Myocyte (in vitro differentiated cells): ENCODE results near the gene ZNF248. TPM values are rescaled to one million over a fixed set of nuclear protein-coding genes. Genes with fewer than 3 reads are reported as not detected.
A peak's percentile ranks its signal among the peaks of the same experiment; 100 is the strongest.
"Not testable (repeated sequence)": the region's sequence is repeated elsewhere in the genome, so short reads cannot be mapped to it uniquely, and the experiment has no call there.

Experiments used
- DNase-seq: peaks from one replicate; pipeline ENCODE4 v3.0.0-alpha.2; 2012; ENCODE audit warnings: low read depth
- polyA plus RNA-seq: library from polyadenylated mRNA; unstranded; fragments of >200 nt; gene quantifications from one replicate; pipeline ENCODE4 v1.2.1, GENCODE V29; 2012; ENCODE audit warnings: missing spikeins
- total RNA-seq: library from RNA; depleted of rRNA; stranded (reverse); fragments of >200 nt; gene quantifications from 2 replicates; pipeline ENCODE4 v1.2.3, GENCODE V29; 2014

Gene ZNF248
- total RNA-seq, result 11.4 and 12.1 TPM in 2 replicates
- 6.7 TPM for polyA plus RNA-seq

DNA sequence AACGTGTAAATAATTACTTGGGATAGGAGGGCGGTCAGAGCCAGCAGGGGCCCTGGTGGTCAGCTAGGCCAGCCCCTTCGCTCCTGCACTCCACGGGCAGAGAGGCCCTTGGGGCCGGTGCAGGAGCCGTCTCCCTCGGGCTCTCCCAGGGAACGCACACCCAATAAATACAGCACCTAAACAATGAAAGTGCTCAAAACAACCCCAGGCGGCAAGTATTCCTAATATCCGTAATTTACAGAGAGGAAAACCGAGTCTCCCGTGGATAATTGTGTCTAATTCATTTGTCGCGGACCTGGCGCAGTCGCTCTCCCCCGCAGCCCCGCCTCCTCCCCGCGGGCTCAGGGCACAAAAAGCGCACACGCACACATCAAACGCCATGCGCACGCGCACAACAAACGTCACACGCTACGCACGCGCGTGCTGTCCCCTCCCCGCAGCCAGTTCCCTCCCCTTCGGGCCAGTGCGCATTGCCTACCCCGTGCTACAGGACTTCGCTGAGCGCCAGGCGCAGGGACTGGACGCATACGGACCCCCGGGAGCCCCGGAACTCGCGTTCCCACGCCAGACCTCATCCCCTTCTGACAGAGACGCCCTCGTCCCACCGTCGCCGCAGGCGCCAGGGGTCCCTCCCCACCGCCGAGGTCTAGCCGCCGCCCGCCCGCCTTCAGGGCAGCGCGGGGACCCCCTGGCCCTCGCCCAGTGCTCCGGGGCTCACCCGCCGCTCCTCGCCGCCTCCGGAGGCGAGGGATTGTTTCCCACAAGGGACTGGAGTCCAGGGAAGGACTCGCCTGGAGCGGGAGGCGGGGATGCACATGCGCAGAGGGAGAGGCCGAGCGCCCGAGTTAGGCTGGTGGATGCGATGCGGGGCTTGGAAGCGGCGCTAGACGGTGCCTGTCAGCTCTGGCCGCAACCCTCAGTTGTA lies at the start of gene ZNF248:
TSS of gene ZNF248 (minus strand) at position 324 of the 925 bp plus-strand sequence. CDS start 1,300 bp downstream, outside the sequence.
- DNase-seq, result peak; percentile 98

DNA sequence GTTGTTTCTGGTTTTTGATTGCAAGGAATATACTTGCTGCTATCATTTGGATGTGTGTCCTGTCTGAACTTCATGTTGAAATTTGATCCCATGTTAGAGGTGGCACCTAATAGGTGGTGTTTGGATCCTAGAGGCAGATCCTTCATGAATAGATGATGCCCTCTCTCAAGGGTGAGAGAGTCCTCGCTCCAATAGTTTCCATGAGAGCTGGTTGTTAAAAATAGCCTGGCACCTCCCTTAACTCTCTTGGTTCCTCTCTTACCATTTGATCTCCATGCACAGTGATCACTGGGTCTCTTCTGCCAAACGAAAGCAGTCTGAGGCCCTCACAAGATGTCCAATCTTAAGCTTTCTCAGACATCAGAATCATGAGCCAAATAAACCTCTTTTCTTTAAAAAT lies 49.0 kb upstream of the ZNF248 start:
- DNase-seq, result no peak

DNA sequence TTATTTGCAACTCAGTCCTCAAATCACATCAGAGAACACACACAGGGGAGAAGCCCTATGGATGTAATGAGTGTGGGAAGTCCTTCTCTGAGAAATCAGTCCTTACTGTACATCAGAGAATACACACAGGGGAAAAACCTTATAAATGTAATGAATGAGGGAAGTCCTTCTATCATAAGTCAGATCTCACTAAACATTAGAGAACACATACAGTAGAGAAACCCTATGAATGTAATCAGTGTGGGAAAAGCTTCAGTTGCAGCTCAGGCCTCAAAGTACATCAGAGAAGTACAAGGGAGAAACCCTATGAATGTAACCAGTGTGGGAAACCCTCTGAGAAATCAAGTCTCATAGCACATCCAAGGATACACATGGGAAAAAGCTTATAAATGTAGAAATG lies 39.0 kb upstream of the ZNF248 start:
- no peak for DNase-seq

DNA sequence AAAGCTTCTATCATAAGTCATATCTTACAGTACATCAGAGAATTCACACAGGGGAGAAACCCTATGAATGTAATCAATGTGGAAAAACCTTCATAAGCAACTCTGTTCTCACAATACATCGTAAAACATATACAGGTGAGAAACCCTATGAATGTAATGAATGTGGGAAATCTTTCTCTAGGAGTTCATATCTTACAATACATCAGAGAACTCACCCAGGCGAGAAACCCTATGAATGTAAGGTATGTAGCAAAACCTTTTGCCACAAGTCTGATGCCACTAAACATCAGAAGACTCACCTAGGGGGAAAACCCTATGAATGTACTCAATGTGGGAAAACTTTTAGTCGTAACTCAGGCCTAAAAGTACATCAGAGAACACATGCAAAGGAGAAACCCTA lies 38.3 kb upstream of the ZNF248 start:
- DNase-seq, result no peak

DNA sequence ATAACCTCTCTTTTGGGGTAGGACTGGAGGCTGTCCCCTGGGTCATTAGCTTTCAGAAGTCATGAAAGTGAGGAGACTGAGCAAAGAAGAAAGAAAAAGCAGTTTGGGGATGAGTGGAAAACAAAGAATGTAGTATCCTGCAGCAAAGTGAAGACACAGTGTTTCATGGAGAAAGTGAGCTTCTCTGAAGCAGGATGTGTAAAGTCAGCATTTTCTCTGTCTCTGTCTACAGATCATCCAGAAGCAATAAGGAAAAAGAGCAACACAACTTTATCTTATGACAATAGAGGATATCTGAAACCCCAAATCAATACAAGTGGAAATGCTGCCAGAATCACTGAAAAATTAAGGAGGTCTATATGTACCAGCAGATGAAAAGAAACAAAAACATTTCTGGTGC lies 28.4 kb upstream of the ZNF248 start:
- no peak for DNase-seq

DNA sequence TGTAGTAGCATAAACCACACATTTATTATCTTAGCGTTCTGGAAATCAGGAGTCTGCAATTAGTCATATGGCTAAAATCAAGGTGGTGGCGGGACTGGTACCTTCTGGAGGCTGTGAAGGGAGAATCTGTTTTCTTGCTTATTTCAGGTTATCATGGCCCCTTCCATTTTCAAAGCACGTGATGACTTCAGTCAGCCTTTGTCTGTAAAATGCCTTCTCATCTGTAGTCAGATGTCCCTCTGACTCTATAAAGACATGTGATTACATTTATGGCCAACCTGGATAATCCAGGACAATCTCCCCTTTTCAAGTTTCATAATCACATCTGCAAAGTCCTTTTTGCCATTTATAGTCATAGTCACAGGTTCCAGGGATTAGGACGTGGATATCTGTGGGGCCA lies 15.5 kb upstream of the ZNF248 start:
- DNase-seq, result no peak

DNA sequence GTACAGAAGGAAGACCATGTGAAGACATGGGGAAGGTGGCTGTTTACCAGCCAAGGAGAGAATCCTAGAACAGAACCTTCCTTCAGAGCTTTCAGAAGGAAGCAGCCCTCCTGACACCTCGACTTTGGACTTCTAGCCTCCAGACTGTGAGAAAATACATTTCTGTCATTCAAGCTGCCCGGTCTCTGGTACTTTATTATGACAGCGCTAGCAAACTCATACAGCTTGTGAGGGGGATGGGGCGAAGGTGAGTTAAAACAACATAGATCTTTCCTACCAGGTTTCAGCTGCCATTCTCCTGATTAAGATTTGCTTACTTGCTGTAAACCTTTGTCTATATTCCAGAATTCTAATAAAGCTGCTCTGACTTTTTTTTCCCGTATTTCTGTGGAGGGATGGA lies 14.9 kb upstream of the ZNF248 start:
- no peak for DNase-seq

DNA sequence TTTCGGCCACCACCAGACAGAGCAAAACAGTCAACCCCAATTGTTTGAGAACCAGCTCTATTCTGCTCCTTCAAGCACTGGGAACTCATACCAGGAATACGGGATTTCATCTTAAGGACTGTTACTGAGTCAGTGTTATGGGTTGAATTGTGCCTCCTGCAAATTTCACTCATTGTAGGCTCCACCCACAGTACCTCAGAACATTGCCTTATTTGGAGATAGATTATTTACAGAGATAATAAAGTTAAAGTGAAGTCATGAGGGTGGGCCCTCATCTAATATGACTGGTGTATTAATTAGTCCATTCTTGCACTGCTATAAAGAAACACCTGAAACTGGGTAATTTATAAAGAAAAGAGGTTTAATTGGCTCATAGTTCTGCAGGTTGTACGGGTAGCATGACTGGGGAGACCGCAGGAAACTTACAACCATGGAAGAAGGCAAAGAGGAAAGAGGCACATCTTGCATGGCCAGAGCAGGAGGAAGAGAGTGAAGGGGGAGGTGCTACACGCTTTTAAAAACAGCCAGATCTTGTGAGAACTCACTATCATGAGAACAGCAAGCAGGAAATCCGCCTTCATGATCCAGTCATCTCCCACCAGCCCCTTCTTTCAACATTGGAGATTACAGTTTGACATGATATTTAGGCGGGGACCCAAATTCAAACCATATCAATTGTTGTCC lies 14.3 kb upstream of the ZNF248 start:
- no peak for DNase-seq

DNA sequence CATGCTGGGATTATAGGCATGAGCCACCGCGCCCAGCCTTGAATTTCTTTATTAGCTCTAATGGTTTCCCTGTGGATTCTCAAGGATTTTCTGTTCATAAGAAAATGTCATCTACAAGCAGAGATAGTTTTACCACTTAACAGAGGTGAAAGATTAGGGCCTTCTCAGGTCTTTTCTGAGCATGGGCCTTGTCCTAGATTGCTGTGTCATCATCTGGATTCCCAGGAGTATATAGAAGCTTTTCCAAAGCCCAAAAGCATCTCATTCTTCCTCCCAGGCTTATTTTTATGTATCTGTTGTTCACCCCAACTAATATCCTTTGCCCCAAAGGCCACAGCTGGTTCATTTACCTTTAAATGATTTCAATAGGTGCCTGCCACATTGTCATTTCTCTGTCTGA lies 13.7 kb upstream of the ZNF248 start:
- DNase-seq, result no peak

DNA sequence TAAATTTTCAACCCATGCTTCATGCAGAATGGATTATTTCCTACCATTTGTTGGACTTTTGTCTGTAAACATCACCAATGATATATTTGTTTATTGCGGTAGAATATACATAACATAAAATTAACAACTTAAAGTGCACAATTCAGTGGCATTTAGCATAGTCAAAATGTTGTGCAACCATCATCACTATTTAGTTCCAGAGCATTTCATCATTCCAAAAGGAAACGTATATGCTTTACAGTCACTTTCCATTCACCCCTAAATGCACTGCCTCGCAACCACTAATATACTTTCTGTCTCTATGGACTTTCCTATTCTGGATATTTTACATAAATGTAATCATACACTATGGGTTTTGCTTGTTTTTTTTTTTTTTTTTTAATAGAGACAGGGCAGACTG lies 11.4 kb upstream of the ZNF248 start:
- DNase-seq, result no peak

DNA sequence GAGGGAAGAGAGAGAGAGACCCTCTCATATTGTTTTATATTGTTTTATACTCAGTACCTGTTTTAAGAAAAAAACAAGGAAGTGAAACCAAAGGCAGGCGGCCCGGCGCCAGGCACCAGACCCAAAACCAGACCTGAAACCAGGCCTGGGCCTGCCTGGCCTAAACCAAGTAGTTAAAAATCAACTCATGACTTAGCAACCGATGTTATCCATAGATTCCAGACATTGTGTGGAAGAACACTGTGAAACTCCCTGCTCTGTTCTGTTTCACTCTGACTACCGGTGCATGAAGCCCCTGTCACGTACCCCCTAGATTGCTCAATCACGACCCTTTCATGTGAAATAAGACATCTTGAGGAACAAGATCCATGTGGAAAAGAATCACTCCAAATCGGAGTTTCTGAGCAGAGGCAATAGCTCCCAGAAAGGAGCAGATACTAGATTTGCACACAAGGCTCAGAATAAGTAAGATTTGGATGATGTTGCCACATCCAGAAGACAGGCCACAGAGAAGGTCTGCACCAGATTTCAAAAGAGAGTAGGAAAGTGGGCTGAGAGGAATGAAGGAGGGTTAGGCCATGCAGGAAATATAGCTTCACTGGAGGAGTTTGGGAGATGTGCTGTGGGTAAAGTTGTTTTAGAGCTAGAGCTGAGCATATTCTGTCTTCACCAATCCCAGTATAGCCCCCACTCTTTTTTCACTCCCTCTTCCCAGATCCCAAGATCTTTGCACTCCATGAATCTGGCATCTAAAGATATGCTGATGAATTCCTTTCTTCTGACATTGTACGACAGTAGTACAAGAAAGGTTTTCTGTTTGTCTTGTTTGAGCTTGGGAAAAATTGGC lies 8.8 kb upstream of the ZNF248 start:
- no peak for DNase-seq

DNA sequence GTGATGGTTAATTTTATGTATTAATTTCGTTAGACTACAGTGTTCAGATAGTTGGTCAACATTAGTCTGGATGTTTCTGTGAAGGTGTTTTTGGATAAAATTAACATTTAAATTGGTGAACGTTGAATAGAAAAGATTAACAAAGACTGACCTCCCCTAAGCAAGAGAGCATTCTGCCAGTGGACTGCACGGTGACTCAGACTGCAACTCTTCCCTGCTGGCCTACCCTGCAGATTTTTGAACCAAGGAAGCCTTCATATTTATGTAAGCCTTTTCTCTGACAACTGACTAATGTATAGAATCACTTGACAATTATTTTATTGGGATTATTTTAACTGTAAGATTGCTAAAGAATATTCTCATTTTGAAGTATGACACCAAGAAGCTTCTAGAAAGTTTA lies 7.9 kb upstream of the ZNF248 start:
- DNase-seq, result no peak

DNA sequence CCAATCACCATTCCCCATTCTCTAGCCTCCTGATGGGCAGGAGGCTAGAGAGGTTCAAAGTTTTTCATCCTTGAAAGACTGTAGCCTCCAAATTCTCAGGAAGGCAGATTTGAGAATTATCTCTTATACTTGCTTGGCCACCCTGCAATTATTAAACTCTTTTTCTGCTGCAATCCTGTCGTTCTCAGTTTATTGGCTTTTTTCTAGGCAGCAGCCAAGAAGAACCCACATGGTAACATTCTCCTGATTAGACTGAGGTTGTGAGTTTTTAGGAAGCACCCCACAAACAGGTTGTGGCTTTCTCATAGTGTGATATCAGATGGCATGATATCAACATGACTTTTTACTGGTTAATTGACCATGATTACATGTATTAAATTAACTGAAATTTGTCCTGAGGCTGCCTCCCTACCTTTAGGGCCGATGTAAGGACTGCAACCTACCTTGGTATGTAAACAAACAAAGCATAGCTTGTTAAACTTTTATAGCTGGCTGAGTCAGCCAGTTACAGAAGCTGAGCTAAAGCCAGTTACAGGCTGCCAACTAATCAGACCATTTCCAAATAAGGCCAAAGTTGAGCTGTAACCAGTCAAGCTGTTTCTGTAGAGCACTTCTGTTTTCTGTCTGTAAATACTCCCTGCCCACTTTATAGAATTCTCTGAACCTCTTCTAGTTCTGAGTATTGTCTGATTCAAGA lies 3.2 kb upstream of the ZNF248 start:
- peak; percentile 27 for DNase-seq

DNA sequence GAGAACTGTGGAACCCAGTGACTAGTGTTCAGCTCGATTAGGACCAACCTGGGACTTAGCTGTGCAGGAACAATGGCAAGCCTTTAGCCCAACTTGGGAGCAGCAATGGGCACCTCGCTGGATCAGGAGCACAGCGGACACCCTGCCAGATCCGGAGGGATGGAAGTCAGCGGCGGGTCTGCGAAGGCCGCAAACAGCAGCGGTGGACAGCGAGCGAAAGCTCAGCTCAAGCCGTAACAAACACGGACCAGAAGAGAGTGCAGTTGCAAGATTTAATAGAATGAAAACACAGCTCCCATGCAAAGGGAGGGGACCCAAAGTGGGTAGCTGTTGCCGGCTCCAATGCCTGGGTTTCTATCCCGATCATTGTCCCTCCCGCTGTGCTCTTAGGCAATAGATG lies 1.9 kb upstream of the ZNF248 start:
- DNase-seq, result not testable (repeated sequence)

DNA sequence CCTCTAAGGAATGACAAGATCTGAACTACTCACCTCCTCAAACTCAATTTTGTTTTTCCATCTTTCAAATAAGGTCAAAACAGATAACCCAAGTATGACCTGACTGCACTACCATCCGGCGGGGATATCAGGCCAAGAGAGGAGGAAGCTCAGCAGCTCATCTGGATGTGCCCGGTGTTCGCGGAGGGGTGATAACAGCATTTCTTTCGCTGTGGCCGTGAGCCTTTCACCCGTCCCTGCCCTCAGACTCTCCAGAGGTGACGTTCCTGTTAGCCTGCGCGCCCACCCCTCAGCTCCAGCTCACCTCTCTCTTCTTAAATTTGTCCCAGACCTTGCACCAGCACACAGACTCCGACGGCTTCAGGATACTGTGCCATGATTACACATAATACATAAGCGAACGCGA lies 526 bp downstream of the ZNF248 start:
- peak; percentile 18 for DNase-seq

DNA sequence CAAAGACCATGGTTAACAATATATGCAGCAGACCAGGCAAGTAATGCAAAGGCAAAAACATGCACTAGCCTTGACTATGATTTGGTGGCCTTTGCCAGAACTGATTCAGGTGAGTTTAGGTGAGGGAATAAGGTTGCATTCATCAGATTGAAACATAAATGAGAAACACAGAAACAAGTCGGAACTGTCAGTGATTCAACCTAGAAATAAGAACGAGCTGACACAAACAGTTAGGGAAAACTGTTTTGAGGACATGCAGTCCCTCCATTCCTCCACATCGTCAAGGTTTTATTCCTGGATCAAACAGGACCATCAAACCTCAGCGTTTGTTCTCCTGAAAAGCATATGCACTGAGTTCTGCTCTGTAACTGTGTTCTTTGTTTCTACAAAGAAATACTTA lies 1.8 kb downstream of the ZNF248 start:
- no peak for DNase-seq

DNA sequence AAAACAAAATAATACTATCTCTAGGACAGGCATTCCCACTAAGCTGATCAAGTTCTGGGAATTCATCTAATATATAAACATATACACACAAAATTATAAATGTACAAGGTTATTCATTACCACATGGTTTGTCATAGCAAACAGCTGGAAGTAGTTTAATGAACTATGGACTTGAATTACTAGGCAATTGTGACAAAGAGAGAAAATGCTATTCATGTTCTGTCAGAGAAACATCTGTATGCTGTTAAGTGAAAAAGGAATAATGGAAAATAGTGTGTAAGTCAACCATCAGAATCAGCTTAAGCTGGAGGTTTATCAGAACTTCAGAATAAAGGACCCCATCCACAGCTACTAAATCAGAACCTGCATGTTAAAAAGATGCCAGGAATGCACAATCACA lies 2.8 kb downstream of the ZNF248 start:
- DNase-seq, result no peak

DNA sequence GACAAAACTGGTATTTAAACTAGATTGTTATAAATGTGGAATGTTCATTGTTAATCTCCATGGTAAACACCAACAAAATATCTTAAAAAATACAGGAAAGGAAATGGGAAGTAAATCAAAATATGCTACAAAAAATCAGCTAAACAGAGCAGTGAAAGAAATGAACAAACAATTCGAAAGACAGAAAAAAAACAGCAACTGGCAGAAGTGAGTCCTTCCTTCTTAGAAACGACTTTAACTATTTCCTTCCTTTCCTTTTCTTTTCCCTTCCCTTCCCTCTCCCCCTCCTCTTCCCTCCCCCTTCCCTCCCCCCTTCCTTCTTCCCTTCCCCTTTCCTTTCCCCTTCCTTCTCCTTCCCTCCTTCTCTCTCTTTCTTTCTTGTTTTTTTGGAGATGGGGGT lies 12.8 kb downstream of the ZNF248 start:
- no peak for DNase-seq

DNA sequence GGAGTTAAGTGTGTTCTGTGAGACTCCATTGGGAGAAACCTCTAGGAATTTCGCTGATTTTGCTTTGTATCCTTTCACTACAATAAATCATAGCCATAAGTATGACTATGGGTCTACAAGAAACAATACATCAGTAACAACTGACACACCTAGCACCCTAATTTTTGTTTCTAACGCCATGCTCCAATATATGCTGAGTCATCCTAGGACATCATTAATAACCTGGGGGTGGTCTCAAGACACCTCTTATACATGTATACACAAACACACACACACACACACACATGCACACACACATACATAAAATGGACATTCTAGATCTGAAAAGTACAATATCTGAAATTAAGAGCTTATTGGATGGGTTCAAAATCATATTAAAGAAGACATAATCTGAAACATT lies 18.2 kb downstream of the ZNF248 start:
- no peak for DNase-seq

DNA sequence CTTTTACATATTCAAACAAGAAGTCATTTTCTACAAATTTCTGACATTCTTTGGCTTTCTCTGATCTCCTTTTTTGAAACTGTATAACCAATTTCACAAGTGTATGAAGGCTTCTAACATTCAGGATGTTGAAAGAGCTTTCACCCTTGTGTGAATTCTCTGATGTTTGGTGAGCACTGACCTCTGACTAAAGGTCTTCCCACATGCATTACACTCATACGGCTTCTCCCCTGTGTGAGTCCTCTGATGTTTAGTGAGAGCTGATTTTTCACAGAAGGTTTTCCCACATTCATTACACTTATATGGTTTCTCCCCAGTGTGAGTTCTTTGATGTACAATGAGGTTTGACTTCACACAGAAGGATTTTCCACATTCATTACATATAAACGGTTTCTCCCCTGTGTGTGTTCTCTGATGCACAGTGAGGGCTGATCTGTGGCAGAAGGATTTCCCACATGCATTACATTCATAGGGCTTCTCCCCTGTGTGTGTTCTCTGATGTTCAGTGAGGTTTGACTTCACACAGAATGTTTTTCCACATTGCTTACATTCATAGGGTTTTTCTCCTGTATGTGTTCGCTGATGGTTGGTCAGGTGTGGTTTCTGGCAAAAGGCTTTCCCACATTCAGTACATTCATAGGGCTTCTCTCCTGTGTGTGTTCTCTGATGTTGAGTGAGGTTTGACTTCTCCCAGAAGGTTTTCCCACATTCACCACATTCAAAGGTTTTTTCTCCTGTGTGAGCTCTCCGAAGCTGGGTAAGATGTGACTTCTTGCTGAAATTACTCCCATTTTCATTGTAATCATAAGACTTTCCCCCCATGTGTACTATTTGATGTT lies 25.7 kb downstream of the ZNF248 start:
- DNase-seq, result no peak
